ENCODE results near the gene LINGO3. TPM values are rescaled to one million over a fixed set of nuclear protein-coding genes. Genes with fewer than 3 reads are reported as not detected.

LINGO3 gene
- total RNA-seq, 6 experiments from 2014 or later: not detected

- Histone ChIP-seq H3K36me3 (peaks cover 0 to 18% (median 5%) of the 10 kb centered on the region in 4 donors), H3K27ac (peak overlapping the region; percentile 96 to 99 (median 97)), H3K27me3 (no peaks in the 10 kb centered on the region), H3K4me1 (peaks cover 0 to 49% (median 8%) of the 10 kb centered on the region in 4 donors), H3K4me3 (peak overlapping the region; percentile 96 to 100 (median 98)), H3K9me3 (no peaks in the 10 kb centered on the region)
- peak; percentile 98 to 99 (median 99) for DNase-seq
- peak; percentile 80 to 90 (median 86) for ATAC-seq
- intact Hi-C loops (cut with DNase I): loop anchor here (5.0 kb wide), 2 partner anchors 32 to 107 kb away; partner anchors contain the start of genes PLEKHJ1 (in 2 of the 2), SF3A2 (in 2 of the 2) and DOT1L (in 1 of the 2)
- under 1% methylated on average over 26 of the region's 103 CpGs for WGBS (ENCODE audit: insufficient coverage, low coverage, low lambda C conversion rate, missing lambda C conversion rate)
- peak in 1 of 4 donors; percentile 23 for TF ChIP-seq CTCF (IDR thresholded peaks at IDR 0.05)
- TF ChIP-seq POLR2A (IDR thresholded peaks at IDR 0.05): peak; percentile 100
Measured at GRCh38 chr19:2269244-2270156, 38.5 kb downstream of the LINGO3 start.

- TF ChIP-seq CTCF (IDR thresholded peaks at IDR 0.05) (no peak), POLR2A (IDR thresholded peaks at IDR 0.05) (no peak)
- peak overlapping the region; percentile 43 to 100 (median 96) for H3K4me3 ChIP-seq
- WGBS (ENCODE audit: insufficient coverage, low coverage, low lambda C conversion rate, missing lambda C conversion rate): 5% methylated on average over 8 of the region's 19 CpGs
- intact Hi-C loops (cut with DNase I): no loop called here
- peak overlapping the region in 2 of 3 donors; percentile 48 to 99 for H3K27ac ChIP-seq
- DNase-seq (no peak), ATAC-seq (no peak)
- no peaks in the 10 kb centered on the region for H3K9me3 ChIP-seq
- peaks cover 0 to 44% (median 8%) of the 10 kb centered on the region in 4 donors for H3K4me1 ChIP-seq
- no peaks in the 10 kb centered on the region for H3K27me3 ChIP-seq
- H3K36me3 ChIP-seq: peaks cover 0 to 18% (median 5%) of the 10 kb centered on the region in 4 donors
Measured at GRCh38 chr19:2268861-2269243, 39.1 kb downstream of the LINGO3 start.

- TF ChIP-seq CTCF (IDR thresholded peaks at IDR 0.05): no peak
- Histone ChIP-seq H3K36me3 (peaks cover 0 to 17% (median 5%) of the 10 kb centered on the region in 4 donors), H3K27me3 (no peaks in the 10 kb centered on the region), H3K4me1 (peaks cover 0 to 40% (median 6%) of the 10 kb centered on the region in 4 donors), H3K9me3 (no peaks in the 10 kb centered on the region), H3K4me3 (peak overlapping the region in 2 of 3 donors; percentile 96 to 100), H3K27ac (peak overlapping the region in 1 of 3 donors; percentile 99)
- DNase-seq (no peak), ATAC-seq (no peak)
- 21% methylated on average over 4 of the region's 4 CpGs for WGBS (ENCODE audit: insufficient coverage, low coverage, low lambda C conversion rate, missing lambda C conversion rate)
- intact Hi-C loops (cut with DNase I): no loop called here
Measured at GRCh38 chr19:2268480-2268830, 39.5 kb downstream of the LINGO3 start.

GRCh38 chr19:2266183-2266993 lies 41.6 kb downstream of the LINGO3 start:
- no peak overlapping the region for H3K4me3 ChIP-seq
- DNase-seq (peak; percentile 89 to 96 (median 93)), ATAC-seq (peak; percentile 22 to 54 (median 42))
- H3K36me3 ChIP-seq: no peaks in the 10 kb centered on the region
- H3K4me1 ChIP-seq: peaks cover 0 to 20% (median under 1%) of the 10 kb centered on the region in 4 donors
- WGBS (ENCODE audit: insufficient coverage, low coverage, low lambda C conversion rate, missing lambda C conversion rate): 33% methylated on average over 13 of the region's 18 CpGs
- H3K9me3 ChIP-seq: no peaks in the 10 kb centered on the region
- no peaks in the 10 kb centered on the region for H3K27me3 ChIP-seq
- intact Hi-C loops (cut with DNase I): no loop called here
- no peak for TF ChIP-seq CTCF (IDR thresholded peaks at IDR 0.05)
- TF ChIP-seq POLR2A (IDR thresholded peaks at IDR 0.05): no peak
- peak overlapping the region in 1 of 3 donors; percentile 20 for H3K27ac ChIP-seq
